Activated B cell treated with CpG ODN at 0.5 μM for 24 hours (primary cell): Measurements from ENCODE around the gene BRD1. TPM values are rescaled to one million over a fixed set of nuclear protein-coding genes. Genes with fewer than 3 reads are reported as not detected.

Experiments
- ATAC-seq: fragments of 200-7000 bp; cut with Tn5 transposase; one replicate; pipeline ENCODE4 v1.10.0; 2021; ENCODE audit warnings: low read depth, mild to moderate bottlenecking, moderate library complexity
- CTCF ChIA-PET: fragments of 350-600 bp; sonication (Branson Sonifier 250); formaldehyde crosslinking; loops from one replicate; lab custom pipeline; 2021; ENCODE audit warnings: antibody characterized with exemption; lab: Charles Lee
- POLR2A ChIA-PET: fragments of 350-600 bp; sonication (Branson Sonifier 250); formaldehyde crosslinking; loops from one replicate; lab custom pipeline; 2021; ENCODE audit warnings: antibody characterized with exemption; lab: Charles Lee
- DNase-seq: peaks from one replicate; pipeline ENCODE4 v3.0.0; 2022
- H3K27ac Mint-ChIP-seq: one replicate; pipeline ENCODE4 v1.8.0; 2020; ENCODE audit warnings: mixed read lengths
- H3K27me3 Mint-ChIP-seq: one replicate; pipeline ENCODE4 v1.8.0; 2021; ENCODE audit warnings: mixed read lengths
- H3K36me3 Mint-ChIP-seq: one replicate; pipeline ENCODE4 v1.8.0; 2021; ENCODE audit warnings: low read depth, mixed read lengths
- H3K4me1 Mint-ChIP-seq: one replicate; pipeline ENCODE4 v1.8.0; 2021; ENCODE audit warnings: mixed read lengths
- H3K4me3 Mint-ChIP-seq: one replicate; pipeline ENCODE4 v1.8.0; 2020; ENCODE audit warnings: mild to moderate bottlenecking, mixed read lengths
- H3K9me3 Mint-ChIP-seq: one replicate; pipeline ENCODE4 v1.8.0; 2020; ENCODE audit warnings: mixed read lengths
- intact Hi-C: fragments of 100-400 bp; cut with micrococcal nuclease; formaldehyde crosslinking; loops from one replicate; pipeline ENCODE4 v1.15.1; 2024
- total RNA-seq: library from RNA; stranded (reverse); gene quantifications from 2 replicates; pipeline ENCODE4 v1.2.3, GENCODE V29; 2022
- TF ChIP-seq, protein P1 (sequence below): fragments of 200-600 bp; IDR thresholded peaks from one replicate; pipeline ENCODE4 v1.8.0; 2022; ENCODE audit warnings: antibody characterized with exemption, mild to moderate bottlenecking

BRD1 gene
- total RNA-seq, 1 donor from 2014 or later, result 45.8 TPM

DNA sequence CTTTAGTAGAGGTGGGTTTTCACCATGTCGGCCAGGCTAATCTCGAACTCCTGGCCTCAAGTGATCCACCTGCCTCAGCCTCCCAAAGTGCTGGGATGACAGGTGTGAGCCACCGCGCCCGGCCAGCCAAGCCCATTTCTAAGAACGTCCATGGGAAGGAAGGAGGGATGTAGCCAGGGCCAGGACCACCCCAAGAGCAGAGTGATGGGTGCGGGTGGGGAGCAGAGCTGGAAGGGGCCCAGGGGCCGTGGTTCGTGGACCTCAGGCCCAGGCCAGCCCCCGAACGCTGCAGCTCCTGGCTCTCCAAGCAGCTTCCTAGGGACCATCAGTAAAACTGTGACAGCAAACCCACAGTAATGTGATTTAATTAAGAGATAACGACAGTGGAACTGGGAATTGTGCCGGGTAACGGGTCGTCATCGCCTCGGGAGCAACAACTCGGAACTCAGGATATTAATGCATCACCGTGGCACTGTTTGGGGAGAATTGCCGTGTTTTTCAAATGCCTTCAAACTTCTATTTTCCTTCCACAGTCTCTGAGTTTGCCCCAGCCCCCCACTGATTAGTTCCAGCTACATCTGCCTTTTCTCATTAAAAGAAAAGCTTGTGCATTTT, 74.3 kb downstream of the BRD1 start:
- no peaks in the 10 kb centered on the region for H3K9me3 Mint-ChIP-seq
- CTCF ChIA-PET, result no interaction called here
- POLR2A ChIA-PET, result interaction anchor here (0.7 kb wide), 1 partner anchor 1763 kb away, joined by 6 read pairs; no protein-coding TSS in a partner anchor
- TF ChIP-seq, protein P1, sequence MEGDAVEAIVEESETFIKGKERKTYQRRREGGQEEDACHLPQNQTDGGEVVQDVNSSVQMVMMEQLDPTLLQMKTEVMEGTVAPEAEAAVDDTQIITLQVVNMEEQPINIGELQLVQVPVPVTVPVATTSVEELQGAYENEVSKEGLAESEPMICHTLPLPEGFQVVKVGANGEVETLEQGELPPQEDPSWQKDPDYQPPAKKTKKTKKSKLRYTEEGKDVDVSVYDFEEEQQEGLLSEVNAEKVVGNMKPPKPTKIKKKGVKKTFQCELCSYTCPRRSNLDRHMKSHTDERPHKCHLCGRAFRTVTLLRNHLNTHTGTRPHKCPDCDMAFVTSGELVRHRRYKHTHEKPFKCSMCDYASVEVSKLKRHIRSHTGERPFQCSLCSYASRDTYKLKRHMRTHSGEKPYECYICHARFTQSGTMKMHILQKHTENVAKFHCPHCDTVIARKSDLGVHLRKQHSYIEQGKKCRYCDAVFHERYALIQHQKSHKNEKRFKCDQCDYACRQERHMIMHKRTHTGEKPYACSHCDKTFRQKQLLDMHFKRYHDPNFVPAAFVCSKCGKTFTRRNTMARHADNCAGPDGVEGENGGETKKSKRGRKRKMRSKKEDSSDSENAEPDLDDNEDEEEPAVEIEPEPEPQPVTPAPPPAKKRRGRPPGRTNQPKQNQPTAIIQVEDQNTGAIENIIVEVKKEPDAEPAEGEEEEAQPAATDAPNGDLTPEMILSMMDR, result no peak
- peaks cover 12% of the 10 kb centered on the region for H3K27me3 Mint-ChIP-seq
- H3K36me3 Mint-ChIP-seq, result no peaks in the 10 kb centered on the region
- no peak overlapping the region for H3K4me3 Mint-ChIP-seq
- no peaks in the 10 kb centered on the region for H3K4me1 Mint-ChIP-seq
- intact Hi-C loops, result no loop called here
- ATAC-seq, result no peak
- DNase-seq, result no peak
- no peak overlapping the region for H3K27ac Mint-ChIP-seq

DNA sequence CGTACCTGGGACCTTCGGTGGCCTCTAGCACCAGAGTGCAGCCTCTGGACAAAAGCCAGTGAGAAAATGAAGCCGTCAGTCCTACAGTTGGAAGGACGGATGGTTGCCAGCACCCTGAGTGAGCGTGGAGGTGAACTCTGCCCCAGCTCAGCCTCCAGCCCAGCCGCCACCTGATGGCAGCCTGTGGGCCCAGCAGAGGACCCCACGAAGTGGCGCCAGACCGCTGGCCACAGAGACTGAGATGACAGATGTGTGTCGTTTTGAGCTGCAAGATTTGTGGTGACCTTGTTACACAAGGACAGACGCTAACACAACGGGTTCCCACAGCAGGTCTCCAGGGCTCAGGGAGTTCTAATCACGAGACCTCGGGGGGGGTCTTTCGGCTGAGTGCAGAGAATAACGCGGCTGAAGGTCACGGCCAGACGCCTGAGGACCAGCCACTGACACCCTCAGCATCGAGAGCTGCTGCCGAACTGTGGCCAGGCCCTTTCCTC, 75.0 kb downstream of the BRD1 start:
- no peaks in the 10 kb centered on the region for H3K4me1 Mint-ChIP-seq
- H3K36me3 Mint-ChIP-seq, result no peaks in the 10 kb centered on the region
- intact Hi-C loops, result no loop called here
- POLR2A ChIA-PET, result interaction anchor here (0.7 kb wide), 1 partner anchor 1762 kb away, joined by 6 read pairs; no protein-coding TSS in a partner anchor
- TF ChIP-seq, protein P1, result no peak
- H3K4me3 Mint-ChIP-seq, result no peak overlapping the region
- peaks cover 2% of the 10 kb centered on the region for H3K9me3 Mint-ChIP-seq
- CTCF ChIA-PET, result no interaction called here
- H3K27me3 Mint-ChIP-seq, result peaks cover 8% of the 10 kb centered on the region
- H3K27ac Mint-ChIP-seq, result no peak overlapping the region
- DNase-seq, result no peak
- no peak for ATAC-seq

GRCh38 chr22:49751966-49752597, 75.6 kb downstream of the BRD1 start:
- POLR2A ChIA-PET, result no interaction called here
- no peak overlapping the region for H3K4me3 Mint-ChIP-seq
- intact Hi-C loops, result no loop called here
- no peak overlapping the region for H3K27ac Mint-ChIP-seq
- H3K36me3 Mint-ChIP-seq, result no peaks in the 10 kb centered on the region
- no peak for ATAC-seq
- no peaks in the 10 kb centered on the region for H3K4me1 Mint-ChIP-seq
- peaks cover 7% of the 10 kb centered on the region for H3K9me3 Mint-ChIP-seq
- peaks cover 8% of the 10 kb centered on the region for H3K27me3 Mint-ChIP-seq
- TF ChIP-seq, protein P1, result no peak
- DNase-seq, result no peak
- CTCF ChIA-PET, result no interaction called here

GRCh38 chr22:49751318-49751965, 76.2 kb downstream of the BRD1 start:
- H3K36me3 Mint-ChIP-seq, result peaks cover 1% of the 10 kb centered on the region
- no peaks in the 10 kb centered on the region for H3K4me1 Mint-ChIP-seq
- H3K27ac Mint-ChIP-seq, result no peak overlapping the region
- POLR2A ChIA-PET, result no interaction called here
- intact Hi-C loops, result no loop called here
- peaks cover 12% of the 10 kb centered on the region for H3K9me3 Mint-ChIP-seq
- ATAC-seq (no peak), DNase-seq (no peak)
- CTCF ChIA-PET, result no interaction called here
- no peak overlapping the region for H3K4me3 Mint-ChIP-seq
- TF ChIP-seq, protein P1, result no peak
- H3K27me3 Mint-ChIP-seq, result peaks cover 5% of the 10 kb centered on the region

- Mint-ChIP-seq H3K4me3 (no peak overlapping the region), H3K4me1 (no peaks in the 10 kb centered on the region), H3K27me3 (no peaks in the 10 kb centered on the region), H3K27ac (no peak overlapping the region), H3K9me3 (peaks cover 24% of the 10 kb centered on the region), H3K36me3 (peaks cover 3% of the 10 kb centered on the region)
- ChIA-PET CTCF (no interaction called here), POLR2A (no interaction called here)
- intact Hi-C loops, result no loop called here
- TF ChIP-seq, protein P1, result no peak
- peak; percentile 11 for DNase-seq
- no peak for ATAC-seq
These were observed 77.7 kb downstream of the BRD1 start for GRCh38 chr22:49749885-49750510.
